ENCODE results near the gene ABHD5.

- TF ChIP-seq, protein P1, sequence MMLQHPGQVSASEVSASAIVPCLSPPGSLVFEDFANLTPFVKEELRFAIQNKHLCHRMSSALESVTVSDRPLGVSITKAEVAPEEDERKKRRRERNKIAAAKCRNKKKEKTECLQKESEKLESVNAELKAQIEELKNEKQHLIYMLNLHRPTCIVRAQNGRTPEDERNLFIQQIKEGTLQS (CRISPR knock-in tag; conservative IDR thresholded peaks at IDR 0.05), result no peak
- TF ChIP-seq, protein P2, sequence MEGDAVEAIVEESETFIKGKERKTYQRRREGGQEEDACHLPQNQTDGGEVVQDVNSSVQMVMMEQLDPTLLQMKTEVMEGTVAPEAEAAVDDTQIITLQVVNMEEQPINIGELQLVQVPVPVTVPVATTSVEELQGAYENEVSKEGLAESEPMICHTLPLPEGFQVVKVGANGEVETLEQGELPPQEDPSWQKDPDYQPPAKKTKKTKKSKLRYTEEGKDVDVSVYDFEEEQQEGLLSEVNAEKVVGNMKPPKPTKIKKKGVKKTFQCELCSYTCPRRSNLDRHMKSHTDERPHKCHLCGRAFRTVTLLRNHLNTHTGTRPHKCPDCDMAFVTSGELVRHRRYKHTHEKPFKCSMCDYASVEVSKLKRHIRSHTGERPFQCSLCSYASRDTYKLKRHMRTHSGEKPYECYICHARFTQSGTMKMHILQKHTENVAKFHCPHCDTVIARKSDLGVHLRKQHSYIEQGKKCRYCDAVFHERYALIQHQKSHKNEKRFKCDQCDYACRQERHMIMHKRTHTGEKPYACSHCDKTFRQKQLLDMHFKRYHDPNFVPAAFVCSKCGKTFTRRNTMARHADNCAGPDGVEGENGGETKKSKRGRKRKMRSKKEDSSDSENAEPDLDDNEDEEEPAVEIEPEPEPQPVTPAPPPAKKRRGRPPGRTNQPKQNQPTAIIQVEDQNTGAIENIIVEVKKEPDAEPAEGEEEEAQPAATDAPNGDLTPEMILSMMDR (IDR thresholded peaks at IDR 0.05), result no peak
- TF ChIP-seq CREM (CRISPR knock-in tag; IDR thresholded peaks at IDR 0.05), result no peak
- no peak for TF ChIP-seq TP53 (CRISPR knock-in tag; IDR thresholded peaks at IDR 0.05)
- TF ChIP-seq HMGXB4 (CRISPR knock-in tag; IDR thresholded peaks at IDR 0.05), result no peak
- no peak for TF ChIP-seq ZBTB43 (CRISPR knock-in tag; IDR thresholded peaks at IDR 0.05)
These were observed 27.6 kb downstream of the ABHD5 start for GRCh38 chr3:43718296-43718695.
